ENCODE results near the gene ZNF426.
"Not testable (repeated sequence)": the region's sequence is repeated elsewhere in the genome, so short reads cannot be mapped to it uniquely, and the experiment has no call there.

Gene ZNF426

DNA sequence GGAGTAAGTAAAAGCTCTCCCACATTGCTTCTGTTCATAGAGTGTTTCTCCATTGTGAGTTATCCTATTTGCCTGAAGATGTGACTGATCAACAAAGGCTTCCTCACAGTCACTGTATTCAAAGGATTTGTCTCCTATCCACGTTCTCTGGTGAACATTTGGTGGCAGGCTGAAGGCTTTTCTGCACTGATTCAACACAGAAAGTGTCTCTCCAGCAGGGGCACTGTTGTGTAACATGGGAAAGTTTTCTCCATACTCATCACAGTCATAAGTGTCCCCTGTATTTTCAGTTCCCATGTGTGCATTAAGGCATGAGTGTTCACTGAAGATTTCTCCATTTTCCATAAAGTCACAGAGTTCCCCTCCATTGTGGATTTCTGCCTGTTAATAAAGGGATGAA lies 28.3 kb upstream of the ZNF426 start:
- no peak overlapping the region for H3K4me3 ChIP-seq (ENCODE audit: control insufficient read depth, low read depth, low read length)
- TF ChIP-seq, protein P1, sequence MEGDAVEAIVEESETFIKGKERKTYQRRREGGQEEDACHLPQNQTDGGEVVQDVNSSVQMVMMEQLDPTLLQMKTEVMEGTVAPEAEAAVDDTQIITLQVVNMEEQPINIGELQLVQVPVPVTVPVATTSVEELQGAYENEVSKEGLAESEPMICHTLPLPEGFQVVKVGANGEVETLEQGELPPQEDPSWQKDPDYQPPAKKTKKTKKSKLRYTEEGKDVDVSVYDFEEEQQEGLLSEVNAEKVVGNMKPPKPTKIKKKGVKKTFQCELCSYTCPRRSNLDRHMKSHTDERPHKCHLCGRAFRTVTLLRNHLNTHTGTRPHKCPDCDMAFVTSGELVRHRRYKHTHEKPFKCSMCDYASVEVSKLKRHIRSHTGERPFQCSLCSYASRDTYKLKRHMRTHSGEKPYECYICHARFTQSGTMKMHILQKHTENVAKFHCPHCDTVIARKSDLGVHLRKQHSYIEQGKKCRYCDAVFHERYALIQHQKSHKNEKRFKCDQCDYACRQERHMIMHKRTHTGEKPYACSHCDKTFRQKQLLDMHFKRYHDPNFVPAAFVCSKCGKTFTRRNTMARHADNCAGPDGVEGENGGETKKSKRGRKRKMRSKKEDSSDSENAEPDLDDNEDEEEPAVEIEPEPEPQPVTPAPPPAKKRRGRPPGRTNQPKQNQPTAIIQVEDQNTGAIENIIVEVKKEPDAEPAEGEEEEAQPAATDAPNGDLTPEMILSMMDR (conservative IDR thresholded peaks at IDR 0.05; ENCODE audit: control insufficient read depth, insufficient read depth, low read depth, low read length), result no peak
- DNase-seq (ENCODE audit: low read depth), result no peak

DNA sequence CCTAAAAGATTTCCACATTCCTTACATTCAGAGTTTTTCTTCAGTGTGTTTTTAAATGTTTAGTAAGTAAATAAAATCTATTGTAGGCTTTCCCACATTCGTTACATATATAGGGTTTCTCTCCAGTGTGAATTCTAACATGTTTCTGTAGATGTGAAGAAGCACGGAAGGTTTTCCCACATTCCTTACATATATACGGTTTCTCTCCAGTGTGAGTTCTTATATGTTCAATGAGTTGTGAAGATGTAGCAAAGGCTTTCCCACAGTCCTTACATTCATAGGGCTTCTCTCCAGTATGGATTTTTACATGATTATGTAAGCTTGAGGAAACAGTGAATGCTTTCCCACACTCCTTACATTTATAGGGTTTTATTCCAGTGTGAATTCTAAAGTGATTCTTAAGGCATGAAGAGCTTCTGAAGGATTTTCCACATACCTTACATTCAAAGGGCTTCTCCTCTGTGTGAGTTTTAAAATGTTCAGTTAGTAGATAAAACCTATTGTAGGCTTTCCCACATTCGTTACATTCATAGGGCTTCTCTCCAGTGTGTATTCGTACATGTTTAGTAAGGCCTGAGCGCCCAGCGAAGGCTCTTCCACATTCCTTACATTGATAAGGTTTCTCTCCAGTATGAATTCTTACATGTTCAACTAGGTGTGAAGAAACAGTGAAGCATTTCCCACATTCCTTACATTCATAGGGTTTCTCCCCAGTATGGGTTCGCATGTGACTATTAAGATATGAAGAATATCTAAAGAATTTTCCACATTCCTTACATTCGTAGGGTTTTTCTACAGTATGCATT lies 27.7 kb upstream of the ZNF426 start:
- TF ChIP-seq, protein P1 (conservative IDR thresholded peaks at IDR 0.05; ENCODE audit: control insufficient read depth, insufficient read depth, low read depth, low read length), result no peak
- DNase-seq (ENCODE audit: low read depth), result peak; percentile 47
- no peak overlapping the region for H3K4me3 ChIP-seq (ENCODE audit: control insufficient read depth, low read depth, low read length)

DNA sequence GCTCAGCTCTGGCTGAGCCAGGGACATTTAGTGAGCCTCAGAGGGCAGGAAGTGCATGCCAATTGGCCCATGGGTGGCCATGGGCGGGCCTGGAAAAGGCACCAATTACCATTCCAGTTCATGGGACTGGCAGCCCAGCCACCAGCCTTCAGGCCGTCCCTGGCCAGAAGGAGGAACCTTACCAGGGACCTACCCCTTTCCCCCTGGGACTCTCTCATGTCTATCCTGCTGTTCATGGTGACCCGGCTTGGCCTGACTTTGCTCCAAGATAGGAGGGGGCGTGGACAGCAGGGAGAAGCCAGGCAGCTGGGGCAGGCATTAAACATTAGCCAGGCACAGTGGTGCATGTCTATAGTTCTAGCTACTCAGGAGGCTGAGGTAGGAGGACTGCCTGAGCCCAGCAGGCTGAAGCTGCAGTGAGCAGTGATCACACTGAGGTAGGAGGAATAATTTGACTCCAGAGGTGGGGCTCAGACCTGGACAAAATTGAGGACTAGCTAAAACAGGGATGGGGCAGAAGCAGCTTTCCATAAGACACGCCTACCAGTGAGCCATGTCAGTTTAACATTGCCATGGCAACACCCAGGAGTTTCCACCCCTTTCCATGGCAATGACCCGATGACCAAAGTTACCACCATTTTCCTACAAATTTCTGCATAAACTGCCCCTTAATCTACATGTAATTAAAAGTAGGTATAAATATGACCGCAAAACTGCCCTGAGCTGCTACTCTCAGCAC lies 14.3 kb upstream of the ZNF426 start:
- TF ChIP-seq, protein P1 (conservative IDR thresholded peaks at IDR 0.05; ENCODE audit: control insufficient read depth, insufficient read depth, low read depth, low read length), result no peak
- DNase-seq (ENCODE audit: low read depth), result no peak
- no peak overlapping the region for H3K4me3 ChIP-seq (ENCODE audit: control insufficient read depth, low read depth, low read length)

DNA sequence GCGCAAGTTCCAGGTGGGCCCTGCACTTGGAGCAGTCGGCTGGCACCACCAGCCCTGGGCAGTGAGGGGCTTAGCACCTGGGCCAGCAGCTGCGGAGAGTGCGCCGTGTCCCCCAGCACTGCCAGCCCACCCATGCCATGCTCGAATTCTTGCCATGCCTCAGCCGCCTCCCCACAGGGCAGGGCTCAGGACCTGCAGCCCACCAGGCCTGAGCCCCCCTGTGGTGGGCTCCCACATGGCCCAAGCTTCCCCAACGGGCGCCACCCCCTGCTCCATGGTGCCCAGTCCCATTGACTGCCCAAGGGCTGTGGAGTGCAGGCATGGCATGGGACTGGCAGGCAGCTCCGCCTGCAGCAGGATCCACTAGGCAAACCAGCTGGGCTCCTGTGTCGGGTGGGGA lies 9.4 kb upstream of the ZNF426 start:
- H3K4me3 ChIP-seq (ENCODE audit: control insufficient read depth, low read depth, low read length), result no peak overlapping the region
- TF ChIP-seq, protein P1 (conservative IDR thresholded peaks at IDR 0.05; ENCODE audit: control insufficient read depth, insufficient read depth, low read depth, low read length), result no peak
- no peak for DNase-seq (ENCODE audit: low read depth)

DNA sequence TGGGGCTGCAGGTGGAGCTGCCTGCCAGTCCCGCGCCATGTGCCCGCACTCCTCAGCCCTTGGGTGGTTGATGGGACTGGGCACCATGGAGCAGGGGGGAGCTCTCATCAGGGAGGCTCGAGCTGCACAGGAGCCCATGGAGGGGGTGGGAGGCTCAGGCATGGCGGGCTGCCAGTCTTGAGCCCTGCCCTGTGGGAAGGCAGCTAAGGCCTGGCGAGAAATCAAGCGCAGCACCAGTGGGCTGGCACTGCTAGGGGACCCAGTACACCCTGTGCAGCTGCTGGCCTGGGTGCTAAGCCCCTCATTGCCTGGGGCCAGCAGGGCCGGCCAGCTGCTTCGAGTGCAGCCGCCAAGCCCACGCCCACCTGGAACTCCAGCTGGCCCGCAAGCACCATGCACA lies 2.8 kb upstream of the ZNF426 start:
- DNase-seq (ENCODE audit: low read depth); H3K4me3 ChIP-seq (ENCODE audit: control insufficient read depth, low read depth, low read length): not testable (repeated sequence)

DNA sequence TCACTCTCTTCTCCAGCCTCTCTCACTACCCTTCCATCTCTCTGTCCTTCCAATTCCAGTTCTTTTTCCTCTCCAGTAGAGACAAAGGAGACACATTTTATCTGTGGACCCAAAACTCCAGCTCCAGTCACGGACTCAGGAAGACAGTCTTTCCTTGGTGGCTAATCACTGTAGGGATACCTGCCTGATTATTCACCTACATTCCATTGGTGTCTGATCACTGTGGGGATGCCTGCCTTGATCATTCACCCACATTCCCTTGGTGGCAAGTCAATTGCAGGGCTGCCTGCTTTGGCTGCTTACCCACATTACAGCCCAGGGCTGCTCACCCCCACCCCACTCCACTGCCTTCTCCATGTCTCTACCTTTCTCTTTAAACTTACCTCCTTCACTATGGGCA lies 1.5 kb upstream of the ZNF426 start:
- not testable (repeated sequence) for DNase-seq (ENCODE audit: low read depth); H3K4me3 ChIP-seq (ENCODE audit: control insufficient read depth, low read depth, low read length)

DNA sequence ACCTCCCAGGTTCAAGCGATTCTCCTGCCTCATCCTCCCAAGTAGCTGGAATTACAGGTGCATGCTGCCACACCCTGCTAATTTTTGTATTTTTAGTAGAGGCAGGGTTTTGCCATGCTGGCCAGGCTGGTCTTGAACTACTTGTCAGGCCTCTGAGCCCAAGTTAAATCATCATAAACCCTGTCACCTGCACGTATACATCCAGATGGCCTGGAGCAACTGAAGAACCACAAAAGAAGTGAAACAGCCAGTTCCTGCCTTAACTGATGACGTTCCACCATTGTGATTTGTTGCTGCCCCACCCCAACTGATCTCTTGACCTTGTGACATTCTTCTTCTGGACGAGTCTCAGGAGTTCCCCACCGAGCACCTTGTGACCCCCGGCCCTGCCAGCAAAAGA lies 756 bp upstream of the ZNF426 start:
- not testable (repeated sequence) for DNase-seq (ENCODE audit: low read depth); H3K4me3 ChIP-seq (ENCODE audit: control insufficient read depth, low read depth, low read length)

DNA sequence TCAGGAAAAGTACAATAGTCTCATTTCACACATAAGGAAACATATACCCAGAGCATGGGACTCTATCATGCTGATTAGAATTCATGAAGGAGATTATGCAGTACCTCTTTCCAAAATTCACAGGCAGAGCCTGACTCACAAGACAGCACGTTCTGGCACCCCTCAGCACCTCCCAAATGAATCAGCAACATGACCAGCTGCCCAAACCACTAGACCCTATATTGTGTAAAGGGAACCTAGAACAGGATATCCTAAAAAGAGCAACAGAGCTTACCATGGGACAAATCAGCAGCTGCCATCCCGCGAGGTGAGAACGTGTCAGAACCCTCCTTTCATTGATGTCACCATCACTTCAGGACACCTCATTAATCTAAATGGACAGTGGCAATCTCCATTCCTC lies 2.5 kb downstream of the ZNF426 start:
- DNase-seq (ENCODE audit: low read depth), result peak; percentile 54
- TF ChIP-seq, protein P1 (conservative IDR thresholded peaks at IDR 0.05; ENCODE audit: control insufficient read depth, insufficient read depth, low read depth, low read length), result no peak
- no peak overlapping the region for H3K4me3 ChIP-seq (ENCODE audit: control insufficient read depth, low read depth, low read length)
